ENCODE results near the gene NOS1AP.
"Not testable (repeated sequence)": the region's sequence is repeated elsewhere in the genome, so short reads cannot be mapped to it uniquely, and the experiment has no call there.

NOS1AP gene

DNA sequence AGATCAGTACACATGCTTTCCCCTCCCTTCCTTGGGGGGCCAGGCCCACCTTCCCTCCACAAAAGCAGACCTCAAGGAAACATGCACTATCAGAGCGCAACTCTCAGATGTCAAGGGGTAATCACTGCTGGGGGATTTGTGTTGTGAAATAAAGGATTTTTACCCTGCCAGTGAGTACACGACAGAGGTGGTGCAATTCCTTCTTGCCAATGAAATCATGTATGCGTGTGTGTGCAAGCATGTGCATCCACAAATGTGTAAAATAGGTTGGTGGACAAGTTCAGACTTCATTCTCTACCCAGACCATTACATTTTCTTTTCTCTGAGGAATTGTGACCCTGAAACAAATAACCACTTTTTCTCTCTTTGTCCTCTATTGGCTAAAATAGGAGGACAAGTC, 9.8 kb upstream of the NOS1AP start:
- DNase-seq (ENCODE audit: low spot score), result no peak

DNA sequence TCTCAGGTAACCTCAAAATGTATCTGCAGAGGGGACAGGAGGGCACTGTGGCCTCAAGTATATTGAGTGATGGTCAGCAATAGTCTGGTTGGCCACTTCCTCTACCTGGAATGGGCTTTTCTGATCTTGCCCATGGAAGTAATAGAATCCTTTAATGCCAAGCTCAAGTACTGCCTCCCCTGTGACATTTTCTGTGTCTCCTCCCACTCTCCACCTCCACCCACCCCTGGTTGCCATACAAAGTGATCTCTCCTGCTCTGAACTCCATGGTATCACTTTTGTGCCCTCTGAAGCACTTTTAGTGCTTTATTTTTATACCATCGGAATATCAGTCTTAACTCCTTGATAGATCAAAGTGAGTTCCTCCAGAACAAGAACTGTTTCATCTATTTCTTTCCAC, 9.2 kb upstream of the NOS1AP start:
- DNase-seq (ENCODE audit: low spot score), result no peak

DNA sequence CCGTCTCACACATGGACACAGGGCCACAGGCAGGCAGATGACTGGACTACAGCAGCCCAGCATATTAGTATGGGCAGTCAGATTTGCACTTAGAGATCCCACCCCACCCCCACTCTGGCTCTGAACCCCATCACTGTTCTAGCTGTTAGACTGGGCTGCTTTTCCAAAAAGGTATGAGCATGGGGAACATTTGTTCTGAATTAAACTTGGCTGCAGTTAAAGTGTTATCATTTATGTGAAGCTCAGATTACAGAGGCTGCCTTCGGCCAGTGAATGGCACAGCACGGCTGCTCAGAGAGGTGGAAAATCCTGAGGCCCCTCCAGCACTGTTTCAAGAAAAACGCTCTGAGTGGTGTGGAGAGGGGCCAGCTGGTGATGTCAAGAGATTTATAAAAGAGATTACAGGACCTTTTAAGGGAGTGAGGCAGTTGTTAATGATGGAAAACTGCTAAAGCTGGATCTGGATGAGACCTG, 6.9 kb upstream of the NOS1AP start:
- DNase-seq (ENCODE audit: low spot score), result no peak

DNA sequence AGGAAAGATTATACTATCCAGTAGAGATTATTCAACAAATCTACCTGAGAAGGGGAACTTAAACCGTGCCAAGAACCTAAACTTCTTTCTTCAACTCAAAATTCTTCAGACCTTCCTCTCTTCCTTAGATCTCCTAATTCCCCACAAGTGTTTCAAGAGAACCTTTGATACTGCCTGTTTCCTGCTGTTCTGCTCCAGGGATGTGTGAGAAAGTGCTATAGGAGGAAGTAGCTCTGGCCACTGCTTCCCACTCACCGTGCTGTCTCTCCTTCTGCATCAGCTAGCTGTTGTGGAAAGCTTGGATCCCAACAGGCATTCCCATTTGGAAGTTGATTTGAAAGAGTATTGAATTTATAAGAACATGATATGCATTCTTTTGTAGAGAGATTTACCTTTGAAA, 4.5 kb upstream of the NOS1AP start:
- no peak for DNase-seq (ENCODE audit: low spot score)

DNA sequence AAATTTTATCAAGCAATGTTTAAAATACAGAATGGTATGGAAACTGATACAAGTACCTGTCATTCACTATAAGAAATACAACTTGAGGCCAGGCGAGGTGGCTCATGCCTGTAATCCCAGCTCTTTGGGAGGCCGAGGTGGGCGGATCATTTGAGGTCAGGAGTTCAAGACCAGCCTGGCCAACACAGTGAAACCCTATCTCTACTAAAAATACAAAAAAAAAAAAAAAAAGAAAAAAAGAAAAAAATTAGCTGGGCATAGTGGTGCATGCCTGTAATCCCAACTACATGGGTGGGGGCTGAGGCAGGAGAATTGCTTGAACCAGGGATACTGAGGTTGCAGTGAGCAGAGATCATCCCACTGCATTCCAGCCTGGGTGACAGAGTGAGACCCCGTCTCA, 2.7 kb upstream of the NOS1AP start:
- not testable (repeated sequence) for DNase-seq (ENCODE audit: low spot score)

DNA sequence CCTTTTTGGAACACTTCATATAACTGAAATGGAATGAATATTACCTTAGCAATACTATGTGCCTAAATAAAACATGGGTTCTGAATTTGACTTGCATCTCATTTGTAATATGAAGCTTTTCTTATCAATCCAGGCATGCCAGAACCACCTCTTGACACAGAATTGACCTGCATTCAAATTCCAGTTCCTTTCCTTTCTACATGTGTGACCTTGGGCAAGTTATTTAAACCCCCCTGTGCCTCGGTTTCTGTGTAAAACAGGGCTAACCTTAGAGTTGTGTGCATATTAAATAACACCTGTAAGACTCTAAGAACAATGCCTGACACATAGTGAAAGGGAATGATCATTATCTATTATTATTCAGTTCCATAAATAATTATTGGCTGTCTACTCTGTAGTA, 2.0 kb upstream of the NOS1AP start:
- no peak for DNase-seq (ENCODE audit: low spot score)

DNA sequence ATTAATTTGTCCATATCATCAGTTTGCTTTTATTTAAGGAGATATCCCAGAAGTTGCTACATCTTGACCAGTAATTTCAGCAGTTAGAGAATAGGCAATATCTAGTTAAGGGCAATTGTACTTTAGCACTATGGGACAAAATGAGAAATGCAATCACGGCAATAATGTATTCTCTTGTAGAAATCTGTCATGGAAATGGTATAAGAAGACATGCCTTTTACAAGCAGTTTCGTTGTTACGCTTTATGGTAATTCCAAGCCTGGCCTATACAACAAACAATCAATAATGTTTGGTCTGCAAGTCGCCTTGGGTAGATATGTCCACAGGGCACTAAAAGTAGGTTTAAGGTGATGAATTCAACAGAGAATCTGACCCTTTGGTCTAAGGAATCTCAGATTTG, 1.2 kb upstream of the NOS1AP start:
- no peak for DNase-seq (ENCODE audit: low spot score)

DNA sequence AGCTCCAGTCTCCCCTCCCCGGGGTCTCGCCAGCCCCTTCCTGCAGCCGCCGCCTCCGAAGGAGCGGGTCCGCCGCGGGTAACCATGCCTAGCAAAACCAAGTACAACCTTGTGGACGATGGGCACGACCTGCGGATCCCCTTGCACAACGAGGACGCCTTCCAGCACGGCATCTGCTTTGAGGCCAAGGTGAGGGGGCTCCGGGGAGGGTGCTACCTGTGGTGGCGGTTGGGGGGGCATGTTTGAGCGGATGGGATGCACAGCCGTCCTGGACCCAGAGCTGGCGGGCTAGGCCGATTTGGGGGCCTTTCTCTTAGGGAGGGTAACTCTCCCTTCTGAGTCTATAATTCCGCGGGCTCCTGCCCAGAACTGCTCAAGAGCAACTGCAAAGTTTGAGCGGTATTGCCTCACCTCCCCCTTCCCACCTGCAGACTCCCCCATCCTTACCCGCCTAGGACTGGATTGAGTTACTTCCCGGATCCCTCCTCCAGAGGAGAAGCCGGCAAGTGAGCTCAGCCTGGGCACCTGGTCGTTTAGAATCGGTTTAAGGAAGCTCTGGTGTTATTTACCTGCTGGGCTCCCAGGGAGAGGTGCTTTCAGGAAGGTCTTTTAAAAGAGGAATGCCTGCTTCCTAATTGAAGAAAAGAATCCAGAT, 730 bp downstream of the NOS1AP start:
- DNase-seq (ENCODE audit: low spot score), result peak; percentile 48

DNA sequence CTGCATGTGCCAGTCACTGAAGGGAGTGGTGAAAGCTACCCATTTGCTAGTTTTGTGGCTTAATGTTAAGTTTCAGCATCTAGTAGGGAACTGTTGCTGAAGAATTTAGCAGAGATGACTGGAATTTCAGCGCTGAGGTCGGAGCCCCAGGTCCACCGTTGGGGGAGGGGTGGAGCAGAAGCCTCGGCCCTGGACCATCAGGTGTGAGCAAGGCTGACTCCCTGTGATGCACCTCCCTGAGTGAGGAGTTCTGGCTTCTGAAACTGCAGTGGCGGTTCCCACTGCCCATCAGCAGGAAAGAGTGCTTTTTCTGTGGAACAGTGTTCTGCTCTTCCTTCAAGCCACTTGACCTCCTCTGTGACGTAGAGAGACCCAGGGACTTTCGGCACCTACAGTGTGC, 1.3 kb downstream of the NOS1AP start:
- no peak for DNase-seq (ENCODE audit: low spot score)

DNA sequence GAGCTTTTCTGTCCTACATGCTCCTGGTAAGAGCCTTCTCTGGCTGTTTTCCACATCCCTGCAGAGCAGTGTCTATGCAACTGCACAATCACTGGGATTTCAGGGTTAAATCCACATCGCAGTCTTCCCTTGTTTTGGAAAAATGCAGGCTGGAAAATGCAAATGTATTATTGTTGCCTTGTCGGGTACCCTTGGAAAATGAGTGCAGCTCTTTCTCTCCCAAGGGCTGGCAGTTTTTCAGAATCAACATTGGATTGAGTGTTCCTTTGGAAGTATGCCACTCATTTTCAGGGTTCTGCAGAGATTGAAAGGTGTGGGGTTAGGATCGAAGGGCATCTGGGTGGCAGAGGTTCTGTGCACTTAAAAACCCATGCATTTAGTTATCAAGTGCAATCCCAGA, 3.2 kb downstream of the NOS1AP start:
- DNase-seq (ENCODE audit: low spot score), result no peak

DNA sequence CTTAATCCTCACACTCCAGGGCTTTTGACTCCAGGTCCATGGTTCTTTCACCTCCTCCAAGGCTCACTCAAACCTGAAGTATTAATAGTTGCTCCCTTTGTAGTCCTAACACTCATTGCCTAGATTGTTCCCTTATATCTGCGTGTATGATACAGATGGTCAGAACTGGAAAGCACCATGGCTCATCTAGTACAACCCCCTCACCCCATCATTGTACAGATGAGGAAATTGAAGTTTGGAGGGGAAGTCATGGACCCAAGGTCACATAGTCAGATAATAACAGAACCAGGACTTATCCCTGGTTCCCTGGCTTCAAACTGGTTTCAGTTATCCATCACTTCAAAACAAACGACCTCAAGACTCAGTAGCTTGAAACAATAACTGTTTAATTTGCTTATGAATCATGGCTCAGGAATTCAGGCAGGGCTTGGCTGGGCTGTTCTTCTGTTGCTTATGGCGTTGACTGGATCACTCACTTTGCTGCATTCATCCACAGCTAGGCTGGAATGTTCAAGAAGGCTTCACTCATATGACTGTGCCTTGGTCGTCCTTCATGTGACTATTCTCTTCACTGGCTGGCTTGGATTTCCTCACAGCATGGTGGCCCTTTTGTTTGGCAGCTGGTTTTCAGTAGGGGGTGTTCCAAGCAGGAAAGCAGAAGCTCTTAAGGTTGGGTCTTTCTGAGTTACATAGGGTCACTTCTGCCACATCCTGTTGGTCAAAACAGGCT, 5.0 kb downstream of the NOS1AP start:
- DNase-seq (ENCODE audit: low spot score), result peak; percentile 78

DNA sequence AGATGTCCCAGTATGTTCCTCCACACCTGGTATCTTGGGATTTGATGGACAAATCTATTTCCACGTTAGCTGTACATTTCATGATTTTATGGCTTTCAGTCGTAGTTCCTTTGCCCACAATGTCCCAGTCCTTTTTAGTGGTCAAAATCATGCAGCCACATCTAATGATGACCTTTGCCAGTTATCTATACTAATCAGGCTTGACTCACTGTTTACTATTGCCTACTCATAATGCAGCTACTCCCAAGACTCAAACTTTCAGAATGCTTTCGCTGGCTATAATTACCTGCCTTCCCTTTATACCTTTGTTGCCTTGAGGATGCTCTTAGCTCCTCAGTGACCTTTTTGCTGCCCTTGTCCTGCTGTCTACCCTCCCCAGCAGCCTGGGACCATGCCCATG, 6.4 kb downstream of the NOS1AP start:
- no peak for DNase-seq (ENCODE audit: low spot score)

DNA sequence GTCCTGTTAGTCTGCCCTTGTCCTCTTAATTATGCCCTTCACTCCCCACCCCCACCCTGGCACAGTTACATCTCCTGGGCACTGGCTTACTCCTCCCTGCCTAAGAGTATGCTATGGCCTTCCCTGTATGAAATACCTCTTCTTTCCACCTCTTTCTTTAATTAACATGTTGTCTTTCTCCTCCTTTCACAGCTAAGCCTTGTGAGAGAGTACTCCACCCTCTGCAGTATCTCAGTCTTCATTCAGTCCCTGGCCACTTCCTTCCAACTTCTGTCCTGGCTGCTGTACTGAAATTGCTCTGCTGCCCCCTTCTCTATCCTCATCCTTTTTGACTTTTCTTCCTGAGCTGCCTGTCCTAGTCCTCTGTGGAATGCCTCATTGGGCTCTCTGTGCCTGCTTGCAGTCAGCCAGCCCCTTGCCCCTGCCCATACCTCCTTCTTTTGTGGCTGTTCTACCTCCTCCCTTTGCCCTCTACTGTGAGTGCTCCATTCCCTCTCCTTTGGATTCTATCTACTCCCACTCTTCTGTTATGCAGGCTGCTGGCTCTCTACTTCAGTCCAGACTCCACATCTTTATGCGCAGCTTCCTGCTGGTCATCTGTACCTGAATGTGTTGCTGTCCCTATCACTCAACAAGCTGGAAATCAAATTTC, 8.3 kb downstream of the NOS1AP start:
- DNase-seq (ENCODE audit: low spot score), result no peak

DNA sequence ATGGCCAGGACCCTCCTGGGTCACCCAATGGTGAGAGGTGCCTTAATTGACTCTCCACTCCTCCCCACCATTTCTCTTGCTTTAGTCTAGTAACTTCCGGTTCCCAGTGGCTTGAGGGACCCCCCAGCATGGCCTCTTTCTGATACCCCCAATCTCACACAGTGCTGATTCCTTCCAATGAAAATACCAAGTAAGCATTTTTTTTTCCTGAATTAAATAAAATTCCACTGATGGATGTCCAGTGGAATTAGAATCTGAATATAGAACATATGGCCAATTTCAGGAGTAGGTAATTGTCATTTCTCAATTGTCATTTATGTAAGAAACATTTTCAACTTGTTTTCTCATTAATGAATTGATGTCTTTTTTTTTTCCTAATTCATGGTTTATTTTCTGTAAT, 9.5 kb downstream of the NOS1AP start:
- DNase-seq (ENCODE audit: low spot score), result no peak

DNA sequence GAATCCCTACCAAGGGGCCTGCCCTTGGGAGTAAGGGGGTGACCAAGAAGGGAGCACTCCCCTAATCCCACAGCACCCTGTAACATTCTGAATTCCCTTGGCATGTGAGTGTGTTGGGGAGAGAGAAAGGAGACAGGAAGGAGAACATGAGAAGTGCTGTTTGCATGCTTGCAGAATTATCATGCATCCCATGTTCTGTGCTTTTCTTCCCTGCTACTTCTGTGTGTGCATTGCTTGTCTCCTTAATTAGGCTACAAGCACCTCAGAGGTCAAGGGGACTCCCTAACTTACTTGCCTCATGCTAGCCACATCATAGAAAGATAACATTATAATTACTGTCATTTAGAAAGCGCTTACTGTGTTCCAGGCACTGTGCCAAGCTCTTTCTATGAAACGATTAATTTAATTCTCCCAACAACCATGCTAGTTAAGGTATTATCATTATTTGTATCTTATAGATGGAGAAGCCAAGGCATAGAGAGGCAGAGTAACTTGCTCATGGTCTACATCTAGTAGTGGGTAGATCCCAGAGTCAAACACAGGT, 11.1 kb downstream of the NOS1AP start:
- DNase-seq (ENCODE audit: low spot score), result no peak

DNA sequence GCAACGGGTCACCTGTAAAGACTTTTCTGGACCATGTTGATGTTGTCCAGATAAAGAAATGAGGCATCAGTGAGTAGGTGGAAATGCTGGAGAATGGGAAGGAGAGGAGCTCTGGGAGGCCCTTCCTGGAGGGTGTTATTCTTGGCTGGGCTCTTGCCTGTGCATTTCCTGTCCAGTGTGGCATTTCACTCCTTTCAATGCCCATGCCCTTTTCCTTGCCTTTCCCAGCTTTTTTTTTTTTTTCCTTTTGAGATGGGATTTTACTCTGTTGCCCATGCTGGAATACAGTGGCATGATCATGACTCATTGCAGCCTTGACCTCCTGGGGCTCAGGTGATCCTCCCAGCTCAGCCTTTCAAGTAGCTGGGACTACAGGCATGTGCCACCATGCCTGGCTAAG, 11.8 kb downstream of the NOS1AP start:
- DNase-seq (ENCODE audit: low spot score), result peak; percentile 95

DNA sequence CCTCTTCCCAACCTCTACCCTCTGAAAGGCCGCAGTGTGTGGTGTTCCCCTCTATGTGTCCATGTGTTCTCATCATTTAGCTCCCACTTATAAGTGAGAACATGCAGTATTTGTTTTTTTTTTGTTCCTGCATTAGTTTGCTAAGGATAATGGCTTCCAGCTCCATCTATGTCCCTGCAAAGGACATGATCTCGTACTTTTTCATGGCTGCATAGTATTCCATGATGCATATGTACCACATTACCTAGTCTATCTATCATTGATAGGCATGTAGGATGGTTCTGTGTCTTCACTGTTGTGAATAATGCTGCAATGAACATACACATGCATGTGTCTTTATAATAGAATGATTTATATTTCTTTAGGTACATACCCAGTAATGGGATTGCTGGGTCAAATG, 12.6 kb downstream of the NOS1AP start:
- DNase-seq (ENCODE audit: low spot score), result not testable (repeated sequence)

DNA sequence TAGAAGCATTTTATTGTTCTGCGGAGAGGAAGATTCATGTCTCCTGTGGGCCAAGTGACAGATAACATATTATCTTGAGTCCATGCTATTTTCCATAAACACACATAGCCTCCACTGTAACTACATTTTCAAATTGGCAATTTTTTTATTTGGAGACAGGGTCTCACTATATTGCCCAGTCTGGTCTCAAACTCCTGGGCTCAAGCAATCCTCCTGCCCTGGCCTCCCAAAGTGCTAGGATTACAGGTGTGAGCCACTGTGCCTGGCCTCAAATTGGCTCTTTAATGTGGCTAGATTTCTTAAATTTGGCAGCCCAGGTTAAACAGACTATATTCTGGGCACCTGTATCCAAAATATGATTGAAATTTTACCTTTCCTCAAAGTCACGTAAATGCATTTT, 13.8 kb downstream of the NOS1AP start:
- no peak for DNase-seq (ENCODE audit: low spot score)

DNA sequence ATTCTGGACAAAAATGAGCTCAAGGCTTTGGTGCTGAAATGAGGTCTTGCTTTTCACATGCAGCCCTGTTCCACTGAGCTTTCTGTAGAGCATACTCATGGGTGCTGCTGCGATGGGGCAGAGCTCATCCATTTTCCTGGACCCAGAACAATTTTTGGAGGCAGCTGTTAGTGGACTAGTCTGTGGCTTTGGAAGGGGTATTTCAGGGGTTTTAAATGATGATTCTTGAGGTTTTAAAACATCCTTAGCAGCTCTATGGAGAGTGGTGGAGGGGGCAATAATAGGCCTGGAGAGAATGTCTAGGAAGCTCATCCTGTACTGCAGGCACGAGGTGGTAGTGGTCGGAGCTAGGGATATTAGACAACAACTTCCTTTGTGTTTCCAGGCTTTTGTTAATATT, 16.5 kb downstream of the NOS1AP start:
- no peak for DNase-seq (ENCODE audit: low spot score)

DNA sequence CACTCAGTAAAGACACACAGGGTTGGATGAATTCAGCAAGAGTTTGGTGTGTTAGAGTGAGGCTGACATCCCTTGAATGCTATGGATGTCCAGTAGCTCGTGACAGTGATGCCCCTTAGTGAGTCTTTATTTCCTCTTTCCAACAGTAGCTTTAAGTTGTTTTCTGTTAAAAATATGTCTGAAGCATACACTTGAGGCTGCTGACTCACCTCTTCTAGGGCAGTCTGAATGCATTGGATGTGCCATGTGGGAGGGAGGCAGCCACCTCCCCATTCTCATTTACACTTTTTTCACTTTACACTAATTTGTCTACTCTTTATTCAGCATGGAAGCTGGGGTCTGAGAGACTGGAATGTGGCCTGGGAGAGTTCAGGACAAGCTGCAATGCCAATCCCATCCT, 17.6 kb downstream of the NOS1AP start:
- DNase-seq (ENCODE audit: low spot score), result peak; percentile 23

DNA sequence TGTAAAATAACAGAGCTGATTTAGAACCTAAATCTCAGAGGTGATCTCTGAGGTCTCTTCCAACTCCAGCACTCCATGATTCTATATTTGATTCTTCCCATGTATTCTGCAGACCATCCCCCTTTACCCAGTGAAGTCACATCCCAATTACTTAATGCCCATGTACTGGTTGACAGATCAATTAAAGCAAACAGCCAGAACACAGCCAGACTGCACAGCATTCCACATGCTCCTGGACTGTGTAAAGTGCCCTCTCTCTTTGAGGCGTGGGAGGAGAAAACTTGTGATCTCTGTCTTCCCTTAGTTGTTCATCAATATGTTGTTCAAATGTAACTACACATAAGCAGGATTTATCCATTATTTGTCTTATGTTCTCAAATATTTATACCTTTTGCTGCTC, 18.1 kb downstream of the NOS1AP start:
- peak; percentile 14 for DNase-seq (ENCODE audit: low spot score)

DNA sequence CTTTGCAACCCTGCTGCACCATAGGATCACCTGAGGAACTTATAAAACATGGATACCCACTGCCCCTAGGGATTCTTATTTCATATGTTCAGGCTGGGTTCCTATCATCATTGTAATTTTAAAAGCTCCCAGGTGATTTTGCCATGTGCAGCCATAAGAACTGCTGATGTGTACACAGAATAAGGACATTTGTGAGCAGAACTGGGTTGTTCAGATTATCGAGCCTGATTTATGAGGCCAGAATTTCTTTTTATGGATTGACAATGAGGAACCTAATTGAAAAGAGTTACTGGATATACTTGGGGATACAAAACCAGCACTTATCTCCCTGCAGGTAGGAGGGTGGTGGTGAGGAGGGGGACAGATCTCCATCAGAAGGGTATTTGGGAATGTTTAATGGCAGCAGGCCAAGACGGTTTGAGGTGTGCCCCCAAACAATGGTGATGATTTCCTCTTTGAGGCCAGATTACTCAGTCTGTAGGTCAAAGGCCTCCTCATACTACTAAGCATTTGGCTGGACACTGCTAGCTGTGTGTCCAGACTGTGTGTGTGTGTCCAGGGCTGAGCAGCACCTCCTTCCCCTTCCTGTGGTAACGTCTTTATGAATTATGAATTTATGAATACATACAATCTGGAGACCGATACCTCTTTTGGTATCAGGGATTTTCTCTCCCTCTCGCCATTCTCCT, 18.9 kb downstream of the NOS1AP start:
- DNase-seq (ENCODE audit: low spot score), result peak; percentile 37

DNA sequence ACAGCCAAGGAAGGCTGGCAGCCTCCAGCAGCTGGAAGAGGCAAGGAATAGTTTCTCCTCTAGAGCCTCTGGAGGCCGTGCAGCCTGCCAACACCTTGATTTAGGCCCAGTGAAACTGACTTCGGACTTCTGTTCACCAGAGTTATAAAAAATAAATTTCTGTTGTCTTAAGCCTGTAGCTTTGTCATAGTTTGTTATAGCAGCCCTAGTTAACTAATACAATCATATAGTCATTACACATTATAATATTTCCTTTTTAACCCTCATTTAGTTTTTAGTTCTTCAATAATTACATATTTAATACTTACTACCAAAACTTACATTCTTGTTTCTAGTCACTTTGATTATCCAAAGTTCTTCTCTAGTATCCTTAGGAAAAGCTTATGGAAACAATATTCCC, 20.3 kb downstream of the NOS1AP start:
- DNase-seq (ENCODE audit: low spot score), result no peak
